ENCODE measurements around the gene GTPBP2.
"Not testable (repeated sequence)": the region's sequence is repeated elsewhere in the genome, so short reads cannot be mapped to it uniquely, and the experiment has no call there.

Gene GTPBP2

DNA sequence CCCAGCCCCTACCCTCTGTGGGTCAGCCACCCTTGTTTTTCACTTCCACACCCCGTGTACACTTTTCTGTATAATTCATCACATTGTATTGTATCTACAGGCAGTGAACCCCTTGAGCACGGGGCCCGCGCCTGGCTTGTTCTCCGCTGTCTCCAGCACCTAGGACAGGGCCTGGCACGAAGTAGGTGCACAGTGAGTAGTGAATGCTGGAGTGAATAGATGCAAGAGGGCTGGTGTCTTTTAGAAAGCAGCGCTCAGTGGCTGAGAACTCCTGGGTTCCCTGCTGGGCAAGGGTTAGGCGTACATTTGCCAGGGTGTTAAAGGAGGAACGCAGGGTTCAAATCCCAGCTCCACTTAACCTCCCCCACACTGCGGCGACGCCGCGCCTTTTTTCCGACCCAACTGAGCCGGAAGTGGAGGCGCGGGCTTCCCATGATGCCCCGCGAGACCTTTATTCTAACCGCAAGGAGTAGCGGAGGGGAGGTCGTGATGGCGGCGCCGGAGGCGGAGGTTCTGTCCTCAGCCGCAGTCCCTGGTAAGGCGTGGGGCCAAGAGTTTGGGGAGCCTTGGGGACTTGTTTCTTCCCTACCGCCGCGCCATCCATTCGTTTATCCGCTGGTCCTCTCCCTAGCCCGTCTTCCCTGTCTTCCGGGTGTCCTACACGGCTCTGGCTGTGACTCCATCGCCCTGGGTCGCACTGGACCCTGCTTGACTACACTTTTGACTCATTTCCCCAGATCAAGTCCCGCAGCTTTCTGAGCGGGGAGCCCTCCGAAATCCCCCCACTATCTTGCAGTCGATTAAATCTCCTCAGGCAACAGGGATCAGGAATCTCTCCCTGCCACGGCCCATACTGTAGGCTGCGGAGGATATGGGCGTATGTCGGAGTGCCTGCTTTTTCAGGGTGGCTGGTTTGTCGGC, 6.6 kb upstream of the GTPBP2 start, which contains the start of gene MAD2L1BP:
Gene MAD2L1BP, plus strand, starts transcription at position 454 of the 921 bp plus-strand sequence. Its CDS starts 36 bp downstream, at position 490.
- H3K79me2 ChIP-seq (ENCODE audit: insufficient read depth, low read length): peaks cover 49% of the 10 kb centered on the region
- peaks cover 6% of the 10 kb centered on the region; the same call in 1 of the 2 replicates for H4K20me1 ChIP-seq (ENCODE audit: low read depth, low read length)
- peak within 1 kb of the TSS; percentile 87 for H3K9ac ChIP-seq (ENCODE audit: low read length)
- H3F3A ChIP-seq (ENCODE audit: insufficient read depth): peaks cover 23% of the 10 kb centered on the region
- H3K4me2 ChIP-seq (ENCODE audit: low read depth, low read length, poor library complexity, severe bottlenecking): peak within 1 kb of the TSS; percentile 89
- TF ChIP-seq, protein P1, sequence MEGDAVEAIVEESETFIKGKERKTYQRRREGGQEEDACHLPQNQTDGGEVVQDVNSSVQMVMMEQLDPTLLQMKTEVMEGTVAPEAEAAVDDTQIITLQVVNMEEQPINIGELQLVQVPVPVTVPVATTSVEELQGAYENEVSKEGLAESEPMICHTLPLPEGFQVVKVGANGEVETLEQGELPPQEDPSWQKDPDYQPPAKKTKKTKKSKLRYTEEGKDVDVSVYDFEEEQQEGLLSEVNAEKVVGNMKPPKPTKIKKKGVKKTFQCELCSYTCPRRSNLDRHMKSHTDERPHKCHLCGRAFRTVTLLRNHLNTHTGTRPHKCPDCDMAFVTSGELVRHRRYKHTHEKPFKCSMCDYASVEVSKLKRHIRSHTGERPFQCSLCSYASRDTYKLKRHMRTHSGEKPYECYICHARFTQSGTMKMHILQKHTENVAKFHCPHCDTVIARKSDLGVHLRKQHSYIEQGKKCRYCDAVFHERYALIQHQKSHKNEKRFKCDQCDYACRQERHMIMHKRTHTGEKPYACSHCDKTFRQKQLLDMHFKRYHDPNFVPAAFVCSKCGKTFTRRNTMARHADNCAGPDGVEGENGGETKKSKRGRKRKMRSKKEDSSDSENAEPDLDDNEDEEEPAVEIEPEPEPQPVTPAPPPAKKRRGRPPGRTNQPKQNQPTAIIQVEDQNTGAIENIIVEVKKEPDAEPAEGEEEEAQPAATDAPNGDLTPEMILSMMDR (IDR thresholded peaks at IDR 0.05; ENCODE audit: insufficient read depth, low read length, poor library complexity, severe bottlenecking): no peak
- TF ChIP-seq EZH2phosphoT487 (conservative IDR thresholded peaks at IDR 0.05; ENCODE audit: low read length): no peak
- H3K27ac ChIP-seq (ENCODE audit: low read depth, low read length): peak within 1 kb of the TSS; percentile 65
- H3K9me3 ChIP-seq (ENCODE audit: insufficient read depth, low read length): no peaks in the 10 kb centered on the region
- no peaks in the 10 kb centered on the region for H3K27me3 ChIP-seq (ENCODE audit: low read length)
- H3K9me2 ChIP-seq (replicated peaks; ENCODE audit: insufficient read depth, low read length): no peaks in the 10 kb centered on the region
- H3K36me3 ChIP-seq (ENCODE audit: low read length): peaks cover 17% of the 10 kb centered on the region
- peak within 1 kb of the TSS; percentile 72 for H2AFZ ChIP-seq (ENCODE audit: low read depth, low read length, severe bottlenecking)
- peak within 1 kb of the TSS; percentile 84 for H3K4me3 ChIP-seq (ENCODE audit: insufficient read depth, low read length, poor library complexity, severe bottlenecking)

- Histone ChIP-seq H3K27ac (ENCODE audit: low read depth, low read length) (peak overlapping the region; percentile 65), H3K27me3 (ENCODE audit: low read length) (no peaks in the 10 kb centered on the region), H3K9me3 (ENCODE audit: insufficient read depth, low read length) (no peaks in the 10 kb centered on the region), H3K9me2 (replicated peaks; ENCODE audit: insufficient read depth, low read length) (no peaks in the 10 kb centered on the region), H3K79me2 (ENCODE audit: insufficient read depth, low read length) (peaks cover 41% of the 10 kb centered on the region), H3K4me3 (ENCODE audit: insufficient read depth, low read length, poor library complexity, severe bottlenecking) (peak overlapping the region; percentile 84), H4K20me1 (ENCODE audit: low read depth, low read length) (peaks cover 6% of the 10 kb centered on the region; the same call in 1 of the 2 replicates), H3K4me2 (ENCODE audit: low read depth, low read length, poor library complexity, severe bottlenecking) (peak overlapping the region; percentile 89), H2AFZ (ENCODE audit: low read depth, low read length, severe bottlenecking) (peak overlapping the region; percentile 72), H3K36me3 (ENCODE audit: low read length) (peaks cover 8% of the 10 kb centered on the region), H3F3A (ENCODE audit: insufficient read depth) (peaks cover 28% of the 10 kb centered on the region), H3K9ac (ENCODE audit: low read length) (peak overlapping the region; percentile 87)
- TF ChIP-seq, protein P1 (IDR thresholded peaks at IDR 0.05; ENCODE audit: insufficient read depth, low read length, poor library complexity, severe bottlenecking): no peak
- TF ChIP-seq EZH2phosphoT487 (conservative IDR thresholded peaks at IDR 0.05; ENCODE audit: low read length): no peak
These were observed 5.7 kb upstream of the GTPBP2 start for GRCh38 chr6:43634702-43635303.

- Histone ChIP-seq H3K79me2 (ENCODE audit: insufficient read depth, low read length) (peaks cover 30% of the 10 kb centered on the region), H3F3A (ENCODE audit: insufficient read depth) (peaks cover 24% of the 10 kb centered on the region)
- H3K4me3 ChIP-seq (ENCODE audit: insufficient read depth, low read length, poor library complexity, severe bottlenecking); H3K4me2 ChIP-seq (ENCODE audit: low read depth, low read length, poor library complexity, severe bottlenecking); H4K20me1 ChIP-seq (ENCODE audit: low read depth, low read length); H3K27me3 ChIP-seq (ENCODE audit: low read length); H3K36me3 ChIP-seq (ENCODE audit: low read length); H3K27ac ChIP-seq (ENCODE audit: low read depth, low read length); H3K9ac ChIP-seq (ENCODE audit: low read length); H3K9me2 ChIP-seq (replicated peaks; ENCODE audit: insufficient read depth, low read length); H2AFZ ChIP-seq (ENCODE audit: low read depth, low read length, severe bottlenecking); H3K9me3 ChIP-seq (ENCODE audit: insufficient read depth, low read length): not testable (repeated sequence)
These were observed 3.9 kb upstream of the GTPBP2 start for GRCh38 chr6:43633002-43633401.

All from SU-DHL-6 (cell line).